ENCODE data around the gene SH3YL1. TPM values are rescaled to one million over a fixed set of nuclear protein-coding genes. Genes with fewer than 3 reads are reported as not detected.

Gene SH3YL1
- total and polyA plus RNA-seq, 4 donors: 35.1 to 121 (median 54.3) TPM

DNA sequence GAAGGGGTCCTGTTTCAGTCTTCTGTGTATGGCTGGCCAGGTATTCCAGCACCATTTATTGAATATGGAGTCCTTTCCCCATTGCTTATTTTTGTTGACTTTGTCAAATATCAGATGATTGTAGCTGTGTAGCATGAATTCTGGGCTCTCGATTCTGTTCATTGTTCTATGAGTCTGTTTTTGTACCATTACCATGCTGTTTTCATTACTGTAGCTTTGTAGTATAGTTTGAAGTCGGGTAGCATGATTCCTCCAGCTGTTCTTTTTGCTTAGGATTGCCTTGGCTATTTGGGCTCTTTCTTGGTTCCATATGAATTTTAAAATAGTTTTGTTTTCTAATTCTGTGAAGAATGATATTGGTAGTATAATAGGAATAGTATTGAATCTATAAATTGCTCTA is 6.0 kb downstream of the SH3YL1 start:
- H3K4me3 ChIP-seq: no peak overlapping the region
- H3K9me3 ChIP-seq (ENCODE audit: control insufficient read depth in 4 of 4, insufficient read depth in 3 of 4, low read length in 3 of 4): peaks cover 0 to 3% (median 0%) of the 10 kb centered on the region in 4 donors
- H3K27me3 ChIP-seq (ENCODE audit: control insufficient read depth in 3 of 3, insufficient read depth in 3 of 3, low read length in 2 of 3): no peaks in the 10 kb centered on the region
- H3K27ac ChIP-seq (ENCODE audit: low read depth in 1 of 2, low read length in 1 of 2): no peak overlapping the region
- WGBS, 2 donors: 97 to 100% methylated on average over 2 of the region's 2 CpGs
- TF ChIP-seq, protein P1, sequence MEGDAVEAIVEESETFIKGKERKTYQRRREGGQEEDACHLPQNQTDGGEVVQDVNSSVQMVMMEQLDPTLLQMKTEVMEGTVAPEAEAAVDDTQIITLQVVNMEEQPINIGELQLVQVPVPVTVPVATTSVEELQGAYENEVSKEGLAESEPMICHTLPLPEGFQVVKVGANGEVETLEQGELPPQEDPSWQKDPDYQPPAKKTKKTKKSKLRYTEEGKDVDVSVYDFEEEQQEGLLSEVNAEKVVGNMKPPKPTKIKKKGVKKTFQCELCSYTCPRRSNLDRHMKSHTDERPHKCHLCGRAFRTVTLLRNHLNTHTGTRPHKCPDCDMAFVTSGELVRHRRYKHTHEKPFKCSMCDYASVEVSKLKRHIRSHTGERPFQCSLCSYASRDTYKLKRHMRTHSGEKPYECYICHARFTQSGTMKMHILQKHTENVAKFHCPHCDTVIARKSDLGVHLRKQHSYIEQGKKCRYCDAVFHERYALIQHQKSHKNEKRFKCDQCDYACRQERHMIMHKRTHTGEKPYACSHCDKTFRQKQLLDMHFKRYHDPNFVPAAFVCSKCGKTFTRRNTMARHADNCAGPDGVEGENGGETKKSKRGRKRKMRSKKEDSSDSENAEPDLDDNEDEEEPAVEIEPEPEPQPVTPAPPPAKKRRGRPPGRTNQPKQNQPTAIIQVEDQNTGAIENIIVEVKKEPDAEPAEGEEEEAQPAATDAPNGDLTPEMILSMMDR (IDR thresholded peaks at IDR 0.05; ENCODE audit: control extremely low read depth, extremely low read depth): no peak
- H3K9ac ChIP-seq (ENCODE audit: insufficient read depth in 1 of 2, low read length in 2 of 2): no peak overlapping the region
- H3K4me1 ChIP-seq (ENCODE audit: control insufficient read depth in 5 of 5, insufficient read depth in 5 of 5, low read length in 5 of 5): peaks cover 0 to 16% (median 7%) of the 10 kb centered on the region in 5 donors
- H3K36me3 ChIP-seq (ENCODE audit: control insufficient read depth in 4 of 4, insufficient read depth in 4 of 4, low read length in 4 of 4): peaks cover 0 to 3% (median 1%) of the 10 kb centered on the region in 4 donors
- ATAC-seq (ENCODE audit: insufficient read depth, low FRiP score) (no peak), DNase-seq (no peak)

DNA sequence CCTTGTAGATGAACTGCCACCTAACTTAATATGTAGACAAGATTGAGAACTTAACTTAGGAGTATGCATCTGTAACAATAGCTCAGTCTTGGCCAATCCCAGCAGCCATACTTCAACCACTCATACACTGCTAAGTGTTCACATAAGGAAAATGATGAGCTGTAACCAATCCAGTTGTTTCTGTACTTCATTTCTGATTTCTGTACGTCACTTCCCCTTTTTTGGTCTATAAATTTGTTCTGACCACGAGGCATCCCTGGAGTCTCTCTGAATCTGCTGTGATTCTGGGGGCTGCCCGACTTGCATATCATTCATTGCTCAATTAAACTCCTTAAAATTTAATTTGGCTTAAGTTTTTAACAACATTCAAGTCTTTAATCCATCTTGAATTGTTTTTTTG is 6.4 kb downstream of the SH3YL1 start:
- peaks cover 0 to 3% (median 1%) of the 10 kb centered on the region in 4 donors for H3K36me3 ChIP-seq (ENCODE audit: control insufficient read depth in 4 of 4, insufficient read depth in 4 of 4, low read length in 4 of 4)
- TF ChIP-seq, protein P1 (IDR thresholded peaks at IDR 0.05; ENCODE audit: control extremely low read depth, extremely low read depth): no peak
- peaks cover 0 to 3% (median 0%) of the 10 kb centered on the region in 4 donors for H3K9me3 ChIP-seq (ENCODE audit: control insufficient read depth in 4 of 4, insufficient read depth in 3 of 4, low read length in 3 of 4)
- no peaks in the 10 kb centered on the region for H3K27me3 ChIP-seq (ENCODE audit: control insufficient read depth in 3 of 3, insufficient read depth in 3 of 3, low read length in 2 of 3)
- no peak overlapping the region for H3K9ac ChIP-seq (ENCODE audit: insufficient read depth in 1 of 2, low read length in 2 of 2)
- no peak overlapping the region for H3K4me3 ChIP-seq
- peaks cover 0 to 15% (median 7%) of the 10 kb centered on the region in 5 donors for H3K4me1 ChIP-seq (ENCODE audit: control insufficient read depth in 5 of 5, insufficient read depth in 5 of 5, low read length in 5 of 5)
- DNase-seq (no peak), ATAC-seq (ENCODE audit: insufficient read depth, low FRiP score) (no peak)
- WGBS, 2 donors: 68 to 83% methylated on average over 3 of the region's 3 CpGs
- no peak overlapping the region for H3K27ac ChIP-seq (ENCODE audit: low read depth in 1 of 2, low read length in 1 of 2)

- DNase-seq (no peak), ATAC-seq (ENCODE audit: insufficient read depth, low FRiP score) (no peak)
- Histone ChIP-seq H3K4me3 (no peak overlapping the region), H3K36me3 (ENCODE audit: control insufficient read depth in 4 of 4, insufficient read depth in 4 of 4, low read length in 4 of 4) (peaks cover 3 to 11% (median 4%) of the 10 kb centered on the region in 4 donors), H3K4me1 (ENCODE audit: control insufficient read depth in 5 of 5, insufficient read depth in 5 of 5, low read length in 5 of 5) (peaks cover 0 to 11% (median 6%) of the 10 kb centered on the region in 5 donors), H3K27ac (ENCODE audit: low read depth in 1 of 2, low read length in 1 of 2) (no peak overlapping the region), H3K27me3 (ENCODE audit: control insufficient read depth in 3 of 3, insufficient read depth in 3 of 3, low read length in 2 of 3) (no peaks in the 10 kb centered on the region), H3K9ac (ENCODE audit: insufficient read depth in 1 of 2, low read length in 2 of 2) (no peak overlapping the region), H3K9me3 (ENCODE audit: control insufficient read depth in 4 of 4, insufficient read depth in 3 of 4, low read length in 3 of 4) (peaks cover 0 to 3% (median 0%) of the 10 kb centered on the region in 4 donors)
- TF ChIP-seq, protein P1 (IDR thresholded peaks at IDR 0.05; ENCODE audit: control extremely low read depth, extremely low read depth): no peak
- 75 to 90% methylated on average over 3 of the region's 3 CpGs for WGBS, 2 donors
Measured at GRCh38 chr2:256094-256493, 7.7 kb downstream of the SH3YL1 start.

GRCh38 chr2:255195-255594 is 8.6 kb downstream of the SH3YL1 start:
- peaks cover 0 to 2% (median under 1%) of the 10 kb centered on the region in 5 donors for H3K4me1 ChIP-seq (ENCODE audit: control insufficient read depth in 5 of 5, insufficient read depth in 5 of 5, low read length in 5 of 5)
- H3K27ac ChIP-seq (ENCODE audit: low read depth in 1 of 2, low read length in 1 of 2): no peak overlapping the region
- H3K9me3 ChIP-seq (ENCODE audit: control insufficient read depth in 4 of 4, insufficient read depth in 3 of 4, low read length in 3 of 4): peaks cover 0 to 3% (median 0%) of the 10 kb centered on the region in 4 donors
- peaks cover 0 to 12% (median 3%) of the 10 kb centered on the region in 4 donors for H3K36me3 ChIP-seq (ENCODE audit: control insufficient read depth in 4 of 4, insufficient read depth in 4 of 4, low read length in 4 of 4)
- no peak overlapping the region for H3K9ac ChIP-seq (ENCODE audit: insufficient read depth in 1 of 2, low read length in 2 of 2)
- DNase-seq: no peak
- WGBS, 2 donors: 97 to 98% methylated on average over 2 of the region's 2 CpGs
- TF ChIP-seq, protein P1 (IDR thresholded peaks at IDR 0.05; ENCODE audit: control extremely low read depth, extremely low read depth): no peak
- H3K4me3 ChIP-seq: no peak overlapping the region
- H3K27me3 ChIP-seq (ENCODE audit: control insufficient read depth in 3 of 3, insufficient read depth in 3 of 3, low read length in 2 of 3): no peaks in the 10 kb centered on the region
- no peak for ATAC-seq (ENCODE audit: insufficient read depth, low FRiP score)

Data from lung (tissue), 12 donors.